ENCODE measurements around the gene CCDC18.

GRCh38 chr1:93223023-93223675 is 42.6 kb downstream of the CCDC18 start:
- TF ChIP-seq POLR2AphosphoS5 (IDR thresholded peaks at IDR 0.05) (no peak), CTCF (IDR thresholded peaks at IDR 0.05) (no peak), POLR2A (IDR thresholded peaks at IDR 0.05) (no peak), EP300 (IDR thresholded peaks at IDR 0.05; ENCODE audit: low read depth) (no peak)
